Kidney (tissue), 14 donors: ENCODE results near the gene FBXW2. TPM values are rescaled to one million over a fixed set of nuclear protein-coding genes. Genes with fewer than 3 reads are reported as not detected.
"Not testable (repeated sequence)": the region's sequence is repeated elsewhere in the genome, so short reads cannot be mapped to it uniquely, and the experiment has no call there.

ENCODE experiments used
- DNase-seq, 5 donors: peaks; one replicate each; pipeline ENCODE4 v3.0.0-alpha.2; 2013 to 2020
- FAIRE-seq: peaks from 2 replicates; lab custom pipeline; 2012; peaks lifted over from hg19 to GRCh38; lab: Jason Lieb, UNC
- H3K27ac ChIP-seq, 2 donors: one replicate each; pipeline ENCODE4 v1.7.0; 2013; ENCODE audit warnings: low read depth in 2 of 2, low read length in 2 of 2, inconsistent platforms in 1 of 2
- H3K27me3 ChIP-seq: one replicate; pipeline ENCODE4 v1.7.1; 2013; ENCODE audit warnings: low read length, inconsistent platforms; ENCODE audit not compliant: control insufficient read depth, insufficient read depth
- H3K36me3 ChIP-seq, 3 donors: one replicate each; pipeline versions ENCODE4 v1.7.0 to v1.7.1; 2013; ENCODE audit warnings: low read length in 3 of 3, control low read depth in 1 of 3, inconsistent platforms in 1 of 3; ENCODE audit not compliant: insufficient read depth in 3 of 3, control insufficient read depth in 2 of 3
- H3K4me1 ChIP-seq, 3 donors: one replicate each; pipeline versions ENCODE4 v1.7.0 to v1.7.1; 2013; ENCODE audit warnings: low read length in 3 of 3, inconsistent platforms in 1 of 3, low read depth in 1 of 3; ENCODE audit not compliant: control insufficient read depth in 2 of 3, insufficient read depth in 2 of 3
- H3K4me3 ChIP-seq, 3 donors: one replicate each; pipeline versions ENCODE4 v1.7.0 to v1.8.1; 2013; ENCODE audit warnings: low read length in 3 of 3, control low read depth in 1 of 3, inconsistent platforms in 1 of 3
- H3K9ac ChIP-seq, 3 donors: one replicate each; pipeline versions ENCODE4 v1.7.0 to v1.7.1; 2013; ENCODE audit warnings: low read length in 3 of 3, control low read depth in 1 of 3, inconsistent platforms in 1 of 3
- H3K9me3 ChIP-seq, 3 donors: one replicate each; pipeline versions ENCODE4 v1.7.0 to v1.7.1; 2013; ENCODE audit warnings: low read length in 3 of 3, control low read depth in 1 of 3, inconsistent platforms in 1 of 3; ENCODE audit not compliant: control insufficient read depth in 2 of 3, insufficient read depth in 1 of 3
- CTCF ChIP-seq: IDR thresholded peaks from 3 replicates; pipeline ENCODE4 v1.5.1; 2012; ENCODE audit warnings: mild to moderate bottlenecking, moderate library complexity, borderline replicate concordance; ENCODE audit not compliant: insufficient read depth; ENCODE audit errors: extremely low read depth
- intact Hi-C: fragments of 100-400 bp; cut with DNase I; formaldehyde crosslinking; loops from one replicate; pipeline ENCODE4 v1.11.1; 2022
- polyA plus RNA-seq: library from polyadenylated mRNA; stranded (reverse); fragments of 350-450 nt; fragmentation: Illumina TruSeq; extraction: RNeasy Lipid Tissue Mini Kit (QIAGEN cat#74804); gene quantifications from one replicate; pipeline ENCODE4 v1.2.3, GENCODE V29; 2014; ENCODE audit warnings: low read depth, low replicate concordance; ENCODE audit not compliant: insufficient read depth
- total RNA-seq: library from RNA; stranded (reverse); fragmentation: NEBNext Ultra II Directional; extraction: Animal tissue kit (Norgen Biotek cat#: 25700); gene quantifications from one replicate; pipeline ENCODE4 v1.2.1, GENCODE V29; 2021
- donor health status: control.
- donor health status: control.
- donor health status: control.
- donor health status: control.
- donor health status: control.
- donor health status: DM: yes; HTN: yes; CAD: no.
- donor health status: Normal renal cell carcinoma (clear cell type).

Gene FBXW2
- total and polyA plus RNA-seq, 2 donors from 2014 or later, result 13.8 to 67.8 TPM

DNA sequence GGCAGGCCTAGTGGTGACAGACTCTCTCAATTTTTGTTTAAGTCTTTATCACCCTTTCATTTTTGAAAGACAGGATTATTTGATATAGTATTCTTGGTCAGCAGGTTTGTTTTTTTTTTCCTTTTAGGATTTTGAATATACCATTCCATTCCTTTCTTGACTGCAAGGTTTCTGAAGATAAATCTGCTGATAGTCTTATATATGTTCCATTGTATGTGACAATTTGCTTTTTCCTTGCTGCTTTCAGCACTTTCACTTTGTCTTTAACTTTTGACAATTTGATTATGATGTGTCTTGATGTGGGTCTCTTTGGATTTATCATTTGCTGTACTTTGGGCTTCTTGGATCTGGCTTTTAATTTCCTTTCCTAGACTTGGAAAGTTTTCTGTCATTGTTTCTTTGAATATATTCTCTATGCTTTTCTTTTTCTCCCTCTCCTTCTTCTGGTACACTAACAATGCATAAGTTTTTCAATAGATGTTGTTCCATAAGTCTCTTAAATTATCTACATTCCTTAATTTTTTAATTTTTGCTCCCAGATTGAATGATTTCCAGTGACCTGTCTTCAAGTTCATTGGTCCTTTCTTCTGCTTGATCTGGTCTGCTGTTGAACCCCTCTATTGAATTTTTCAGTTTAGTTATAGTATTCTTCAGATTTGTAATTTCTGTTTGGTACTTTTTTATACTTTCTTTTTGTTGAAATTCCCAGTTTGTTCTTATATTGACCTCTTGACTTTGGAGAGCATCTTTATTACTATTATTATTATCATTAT, 14.6 kb upstream of the FBXW2 start:
- no peak for FAIRE-seq
- TF ChIP-seq CTCF, result no peak

DNA sequence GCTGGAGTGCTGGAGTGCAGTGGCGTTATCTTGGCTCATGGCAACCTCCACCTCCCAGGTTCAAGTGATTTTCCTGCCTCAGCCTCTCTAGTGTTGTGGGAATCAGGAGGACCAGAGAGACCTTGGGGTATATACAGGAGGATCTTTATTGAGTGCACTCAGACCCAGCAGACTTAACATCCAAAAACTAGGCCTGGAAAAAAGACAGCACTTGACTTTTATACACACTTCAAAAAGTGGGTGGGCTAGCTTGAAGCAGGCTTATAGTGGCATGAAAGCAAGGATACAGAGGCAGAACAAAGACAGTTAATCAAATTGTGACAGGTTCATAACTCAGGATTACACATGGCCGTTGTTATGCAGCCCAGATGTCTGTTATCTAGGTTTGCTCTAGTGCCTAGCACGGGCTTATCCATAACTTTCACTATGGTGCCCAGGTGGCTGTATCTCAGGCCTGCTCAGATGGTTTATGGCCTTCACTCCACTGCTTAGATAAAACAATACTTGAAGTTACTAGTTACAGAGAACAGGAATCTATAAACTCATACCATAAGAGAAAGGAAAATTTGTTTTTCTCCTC, 11.7 kb upstream of the FBXW2 start:
- intact Hi-C loops, H3K9ac ChIP-seq, H3K27me3 ChIP-seq, FAIRE-seq, H3K36me3 ChIP-seq, H3K4me1 ChIP-seq, H3K27ac ChIP-seq, H3K4me3 ChIP-seq, DNase-seq: not testable (repeated sequence)
- H3K9me3 ChIP-seq, result peaks cover 0 to 14% (median 4%) of the 10 kb centered on the region in 3 donors

More for the DNA sequence above, 14.6 kb upstream of the FBXW2 start:
- no peak overlapping the region for H3K27ac ChIP-seq
- H3K9ac ChIP-seq, result no peak overlapping the region
- H3K27me3 ChIP-seq, result no peaks in the 10 kb centered on the region
- H3K9me3 ChIP-seq, result peaks cover 0 to 14% (median 4%) of the 10 kb centered on the region in 3 donors
- no peak overlapping the region for H3K4me3 ChIP-seq
- intact Hi-C loops, result no loop called here
- no peak for DNase-seq
- no peaks in the 10 kb centered on the region for H3K4me1 ChIP-seq
- H3K36me3 ChIP-seq, result no peaks in the 10 kb centered on the region

- Histone ChIP-seq H3K4me3 (no peak overlapping the region), H3K4me1 (no peaks in the 10 kb centered on the region), H3K36me3 (no peaks in the 10 kb centered on the region), H3K27ac (no peak overlapping the region), H3K27me3 (no peaks in the 10 kb centered on the region), H3K9ac (no peak overlapping the region), H3K9me3 (peaks cover 0 to 6% (median 0%) of the 10 kb centered on the region in 3 donors)
- DNase-seq, result no peak
- no peak for FAIRE-seq
- intact Hi-C loops, result no loop called here
- no peak for TF ChIP-seq CTCF
Observed at GRCh38 chr9:120801441-120801840, 8.2 kb upstream of the FBXW2 start.

DNA sequence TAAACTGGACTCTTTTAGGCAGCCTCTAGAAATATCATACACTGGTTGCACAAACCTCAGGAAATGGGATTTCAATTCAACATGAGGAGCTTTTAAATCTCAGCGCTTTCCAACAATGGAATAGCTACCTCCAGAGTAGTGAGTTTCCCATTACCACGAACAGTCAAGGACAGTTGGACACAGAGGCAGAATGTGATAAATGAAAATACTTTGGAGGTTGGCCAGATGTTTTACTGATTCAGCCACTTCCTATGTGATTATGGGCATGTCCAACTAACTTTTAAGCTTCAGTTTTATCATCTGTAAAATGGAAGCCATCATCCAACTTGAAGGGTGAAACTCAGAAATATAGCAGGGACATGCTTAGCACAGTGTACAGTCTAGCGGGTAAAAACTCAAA, 2.1 kb downstream of the FBXW2 start:
- no peak overlapping the region for H3K9ac ChIP-seq
- H3K27ac ChIP-seq, result no peak overlapping the region
- FAIRE-seq, result no peak
- no peaks in the 10 kb centered on the region for H3K9me3 ChIP-seq
- H3K27me3 ChIP-seq, result no peaks in the 10 kb centered on the region
- H3K4me1 ChIP-seq, result peaks cover 0 to 13% (median 12%) of the 10 kb centered on the region in 3 donors
- H3K4me3 ChIP-seq, result no peak overlapping the region
- DNase-seq, result no peak
- peaks cover 4 to 10% (median 4%) of the 10 kb centered on the region in 3 donors for H3K36me3 ChIP-seq
- intact Hi-C loops, result no loop called here
- no peak for TF ChIP-seq CTCF
